D721Med (cell line): ENCODE results near the gene THAP5.

ENCODE experiments used
- DNase-seq: peaks from one replicate; pipeline ENCODE4 v3.0.0; 2011; ENCODE audit warnings: low spot score; ENCODE audit not compliant: insufficient read length
- FAIRE-seq: peaks from 2 replicates; lab custom pipeline; 2011; peaks lifted over from hg19 to GRCh38; lab: Jason Lieb, UNC
- CTCF ChIP-seq: IDR thresholded peaks from 2 replicates; pipeline ENCODE4 v1.5.1; 2012; ENCODE audit warnings: mild to moderate bottlenecking, control low read depth; ENCODE audit not compliant: insufficient read depth; ENCODE audit errors: missing control alignments

Gene THAP5

GRCh38 chr7:108585843-108586242, 16.3 kb upstream of the THAP5 start:
- no peak for TF ChIP-seq CTCF
- DNase-seq (no peak), FAIRE-seq (no peak)

- FAIRE-seq (no peak), DNase-seq (no peak)
- no peak for TF ChIP-seq CTCF
Measured at GRCh38 chr7:108584211-108584610, 14.7 kb upstream of the THAP5 start.

GRCh38 chr7:108581655-108582491, 12.4 kb upstream of the THAP5 start:
- TF ChIP-seq CTCF, result no peak
- DNase-seq, result no peak
- no peak for FAIRE-seq

GRCh38 chr7:108580298-108580697, 10.8 kb upstream of the THAP5 start:
- TF ChIP-seq CTCF, result no peak
- no peak for FAIRE-seq
- no peak for DNase-seq

GRCh38 chr7:108578937-108579336, 9.4 kb upstream of the THAP5 start:
- DNase-seq (no peak), FAIRE-seq (no peak)
- TF ChIP-seq CTCF, result no peak

GRCh38 chr7:108576116-108576515, 6.6 kb upstream of the THAP5 start:
- DNase-seq, result no peak
- TF ChIP-seq CTCF, result no peak
- no peak for FAIRE-seq

- FAIRE-seq, result no peak
- TF ChIP-seq CTCF, result no peak
- no peak for DNase-seq
Measured at GRCh38 chr7:108575156-108575555, 5.7 kb upstream of the THAP5 start.
